ENCODE data around the gene FAM124B. TPM values are rescaled to one million over a fixed set of nuclear protein-coding genes. Genes with fewer than 3 reads are reported as not detected.

The FAM124B gene
- under 1 TPM in 1 of 2 experiments, not detected in 1; 0.25 TPM for total RNA-seq

- H3K4me3 Mint-ChIP-seq = peak within 1 kb of the TSS; percentile 57
- H3K27me3 Mint-ChIP-seq = peaks cover 14% of the 10 kb centered on the region
- ATAC-seq (peak; percentile 81), DNase-seq (peak; percentile 47)
- peak within 1 kb of the TSS; percentile 64 for H3K27ac Mint-ChIP-seq
- peaks cover 1% of the 10 kb centered on the region for H3K36me3 Mint-ChIP-seq (ENCODE audit: low read depth)
- intact Hi-C loops (cut with micrococcal nuclease) = no loop called here
- ChIA-PET CTCF (interaction anchor here (1.0 to 3.5 kb wide), 5 partner anchors 33 to 408 kb away, joined by 3 to 16 read pairs (median 4); no protein-coding TSS in a partner anchor), POLR2A (no interaction called here)
- TF ChIP-seq, protein P1, sequence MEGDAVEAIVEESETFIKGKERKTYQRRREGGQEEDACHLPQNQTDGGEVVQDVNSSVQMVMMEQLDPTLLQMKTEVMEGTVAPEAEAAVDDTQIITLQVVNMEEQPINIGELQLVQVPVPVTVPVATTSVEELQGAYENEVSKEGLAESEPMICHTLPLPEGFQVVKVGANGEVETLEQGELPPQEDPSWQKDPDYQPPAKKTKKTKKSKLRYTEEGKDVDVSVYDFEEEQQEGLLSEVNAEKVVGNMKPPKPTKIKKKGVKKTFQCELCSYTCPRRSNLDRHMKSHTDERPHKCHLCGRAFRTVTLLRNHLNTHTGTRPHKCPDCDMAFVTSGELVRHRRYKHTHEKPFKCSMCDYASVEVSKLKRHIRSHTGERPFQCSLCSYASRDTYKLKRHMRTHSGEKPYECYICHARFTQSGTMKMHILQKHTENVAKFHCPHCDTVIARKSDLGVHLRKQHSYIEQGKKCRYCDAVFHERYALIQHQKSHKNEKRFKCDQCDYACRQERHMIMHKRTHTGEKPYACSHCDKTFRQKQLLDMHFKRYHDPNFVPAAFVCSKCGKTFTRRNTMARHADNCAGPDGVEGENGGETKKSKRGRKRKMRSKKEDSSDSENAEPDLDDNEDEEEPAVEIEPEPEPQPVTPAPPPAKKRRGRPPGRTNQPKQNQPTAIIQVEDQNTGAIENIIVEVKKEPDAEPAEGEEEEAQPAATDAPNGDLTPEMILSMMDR (IDR thresholded peaks at IDR 0.05) = no peak
- H3K9me3 Mint-ChIP-seq = no peaks in the 10 kb centered on the region
- H3K4me1 Mint-ChIP-seq (ENCODE audit: low read depth) = peaks cover 7% of the 10 kb centered on the region
These were observed at the start of gene FAM124B for GRCh38 chr2:224401641-224402342. Gene FAM124B (minus strand): TSS chr2:224402107. CDS start chr2:224401768, 339 bp downstream.

DNA sequence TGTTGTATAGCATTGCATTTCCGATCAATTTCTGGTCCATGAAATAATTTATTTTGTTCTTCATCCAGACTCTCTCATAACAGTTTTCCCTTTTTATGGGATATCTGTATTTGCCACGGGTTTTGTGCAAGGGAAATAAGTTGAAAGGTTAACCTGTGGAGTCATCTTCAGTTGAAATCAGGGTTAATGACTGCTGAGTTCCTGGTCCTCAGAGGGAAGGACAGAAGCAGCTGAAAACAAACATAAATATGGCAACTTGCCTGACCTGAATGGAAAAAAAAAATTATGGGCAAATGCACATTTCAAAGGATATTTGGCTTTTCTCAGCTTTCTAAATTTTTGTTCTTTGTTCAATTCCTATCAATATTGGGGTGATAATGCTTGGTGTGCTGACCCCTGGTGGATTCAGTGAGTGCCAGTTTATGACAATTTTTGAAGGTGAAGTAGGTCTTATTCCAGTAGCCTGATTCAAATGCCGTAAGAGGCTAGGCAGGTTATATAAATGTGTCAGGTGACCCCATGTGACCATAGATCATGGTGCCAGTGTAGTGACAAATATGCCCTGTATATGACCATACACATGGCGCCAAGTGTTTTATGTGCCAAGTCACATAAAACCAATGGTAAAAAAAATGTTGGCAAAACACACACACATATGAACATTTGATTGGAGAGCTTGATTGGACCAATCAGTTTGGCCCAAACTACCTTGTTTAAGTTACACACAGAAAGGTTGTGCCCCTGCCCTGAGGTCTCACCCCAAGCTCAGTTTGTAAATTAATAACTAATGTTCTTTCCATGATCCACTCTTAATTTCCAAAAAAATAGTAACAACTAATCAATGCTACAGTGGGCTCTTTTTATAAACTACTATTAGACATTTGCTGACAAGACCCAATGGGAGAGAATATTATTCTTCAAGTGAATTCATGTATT, 47.6 kb upstream of the FAM124B start:
- no peaks in the 10 kb centered on the region for H3K4me1 Mint-ChIP-seq (ENCODE audit: low read depth)
- no peak overlapping the region for H3K27ac Mint-ChIP-seq
- TF ChIP-seq, protein P1 (IDR thresholded peaks at IDR 0.05) = peak; percentile 57
- peaks cover 9% of the 10 kb centered on the region for H3K27me3 Mint-ChIP-seq
- ChIA-PET CTCF (interaction anchor here (0.6 to 2.1 kb wide), 14 partner anchors 8 to 547 kb away, joined by 3 to 7 read pairs (median 3); no protein-coding TSS in a partner anchor), POLR2A (interaction anchor here (1.7 kb wide), 1 partner anchor 81 kb away, joined by 3 read pairs; no protein-coding TSS in a partner anchor)
- H3K4me3 Mint-ChIP-seq = no peak overlapping the region
- no peaks in the 10 kb centered on the region for H3K9me3 Mint-ChIP-seq
- DNase-seq (peak; percentile 32), ATAC-seq (no peak)
- no peaks in the 10 kb centered on the region for H3K36me3 Mint-ChIP-seq (ENCODE audit: low read depth)
- intact Hi-C loops (cut with micrococcal nuclease) = no loop called here

DNA sequence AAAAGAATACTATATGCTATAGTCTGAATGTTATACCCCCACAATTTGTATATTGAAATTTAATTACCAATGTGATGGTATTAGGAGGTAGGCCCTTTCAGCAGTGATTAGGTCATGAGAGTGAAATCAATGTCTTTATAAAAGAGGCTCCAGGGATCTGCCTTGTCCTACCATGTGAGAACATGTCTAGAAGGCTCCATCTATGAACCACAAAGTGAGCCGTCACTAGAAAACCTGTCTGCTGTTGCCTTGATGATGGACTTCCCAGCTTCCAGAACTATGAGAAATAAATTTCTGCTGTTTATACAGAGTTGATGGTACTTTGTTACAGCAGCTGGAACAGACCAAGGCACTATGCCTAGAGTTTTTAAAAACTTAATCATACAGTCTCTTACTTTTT, 46.3 kb upstream of the FAM124B start:
- DNase-seq = no peak
- ATAC-seq = no peak
- TF ChIP-seq, protein P1 (IDR thresholded peaks at IDR 0.05) = no peak
- Mint-ChIP-seq H3K27ac (no peak overlapping the region), H3K36me3 (ENCODE audit: low read depth) (no peaks in the 10 kb centered on the region), H3K4me1 (ENCODE audit: low read depth) (peaks cover 2% of the 10 kb centered on the region), H3K27me3 (peaks cover 20% of the 10 kb centered on the region), H3K4me3 (no peak overlapping the region), H3K9me3 (no peaks in the 10 kb centered on the region)
- ChIA-PET POLR2A (no interaction called here), CTCF (interaction anchor here (1.1 to 2.1 kb wide), 4 partner anchors 9 to 160 kb away, joined by 3 to 7 read pairs (median 3); no protein-coding TSS in a partner anchor)
- intact Hi-C loops (cut with micrococcal nuclease) = no loop called here

DNA sequence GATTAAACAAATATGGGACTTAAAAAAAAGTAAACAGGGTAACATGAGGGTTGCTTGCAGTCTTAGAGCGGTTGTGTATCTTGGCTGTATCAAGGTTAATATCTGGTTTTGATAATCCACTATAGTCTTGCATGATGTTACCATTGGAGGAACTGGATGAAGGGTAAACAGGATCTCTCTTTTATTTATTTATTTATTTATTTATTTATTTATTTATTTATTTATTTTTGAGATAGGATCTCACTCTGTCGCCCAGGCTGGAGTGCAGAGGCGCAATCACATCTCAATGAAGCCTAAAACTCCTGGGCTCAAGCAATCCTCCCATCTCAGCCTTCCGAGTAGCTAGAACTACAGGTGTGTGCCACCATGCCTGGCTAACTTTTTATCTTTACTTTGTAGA, 42.9 kb upstream of the FAM124B start:
- no peak overlapping the region for H3K27ac Mint-ChIP-seq
- H3K4me3 Mint-ChIP-seq = no peak overlapping the region
- no peaks in the 10 kb centered on the region for H3K36me3 Mint-ChIP-seq (ENCODE audit: low read depth)
- POLR2A ChIA-PET = no interaction called here
- H3K9me3 Mint-ChIP-seq = no peaks in the 10 kb centered on the region
- peaks cover 40% of the 10 kb centered on the region for H3K27me3 Mint-ChIP-seq
- CTCF ChIA-PET = no interaction called here
- TF ChIP-seq, protein P1 (IDR thresholded peaks at IDR 0.05) = no peak
- intact Hi-C loops (cut with micrococcal nuclease) = no loop called here
- ATAC-seq (no peak), DNase-seq (no peak)
- H3K4me1 Mint-ChIP-seq (ENCODE audit: low read depth) = peaks cover 10% of the 10 kb centered on the region

All from activated CD8-positive, alpha-beta T cell treated with anti-CD3 and anti-CD28 coated beads for 36 hours (primary cell).